ENCODE results near the gene ANKRD13A.

Gene ANKRD13A

DNA sequence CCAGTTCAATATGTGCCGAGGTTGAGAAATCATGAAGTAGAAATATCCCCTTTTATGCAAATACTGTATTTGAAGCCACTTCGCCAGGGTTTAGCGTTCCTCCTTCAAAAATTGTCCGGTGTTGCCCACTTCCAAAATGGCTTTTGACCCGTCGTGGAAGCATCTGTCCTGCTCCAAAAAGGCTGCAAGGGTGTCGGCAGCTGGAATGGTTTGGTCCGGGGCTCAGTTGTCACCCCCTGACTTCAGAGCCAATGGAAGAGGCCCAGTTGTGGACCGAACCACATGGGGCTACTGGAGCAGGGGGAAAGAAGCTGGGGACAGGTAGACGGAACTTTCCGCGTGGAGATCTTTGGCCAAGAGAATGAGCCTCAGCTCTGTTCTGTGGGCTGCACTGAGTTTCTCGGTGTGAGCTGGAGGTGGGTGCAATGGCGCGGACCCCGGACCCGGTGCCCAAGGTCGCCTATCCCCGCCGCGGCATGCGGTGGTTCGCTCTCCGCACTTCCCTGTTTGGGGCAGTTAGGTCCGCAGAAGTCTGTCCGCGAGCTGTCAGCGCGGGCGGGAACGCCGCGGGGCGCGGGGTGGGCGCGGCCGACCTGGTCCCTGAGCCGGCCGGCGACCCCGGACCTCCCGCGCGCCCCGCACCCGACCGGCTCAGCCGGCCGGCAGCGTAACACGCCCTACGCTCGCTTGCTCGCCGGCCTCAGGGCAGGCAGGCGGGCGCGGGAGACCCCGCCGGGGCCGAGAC, at the start of gene ANKRD13A:
Gene ANKRD13A (plus strand): TSS at position 527 of the 745 bp plus-strand sequence. CDS start 259 bp downstream, outside the sequence.
- DNase-seq: peak; percentile 86 to 93

DNA sequence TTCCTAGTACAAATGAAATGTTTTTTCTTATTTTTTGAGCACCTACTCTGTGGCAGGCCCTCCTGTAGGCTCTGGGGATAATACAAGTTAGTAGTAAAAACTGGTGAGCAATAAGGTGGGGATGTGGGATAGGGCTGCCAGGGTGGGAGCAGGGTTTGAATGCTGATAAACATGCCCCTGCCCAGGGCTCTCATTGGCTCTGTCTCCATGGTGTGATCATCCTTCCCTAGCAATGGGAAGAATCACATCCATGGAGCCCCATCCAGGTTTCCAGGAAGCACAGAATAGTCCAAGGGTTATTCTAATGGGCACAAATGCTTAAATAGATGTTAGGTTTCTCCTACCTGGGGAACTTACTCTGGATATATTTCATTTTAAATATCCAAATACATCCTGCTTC, 48.6 kb upstream of the ANKRD13A start:
- no peak for DNase-seq

DNA sequence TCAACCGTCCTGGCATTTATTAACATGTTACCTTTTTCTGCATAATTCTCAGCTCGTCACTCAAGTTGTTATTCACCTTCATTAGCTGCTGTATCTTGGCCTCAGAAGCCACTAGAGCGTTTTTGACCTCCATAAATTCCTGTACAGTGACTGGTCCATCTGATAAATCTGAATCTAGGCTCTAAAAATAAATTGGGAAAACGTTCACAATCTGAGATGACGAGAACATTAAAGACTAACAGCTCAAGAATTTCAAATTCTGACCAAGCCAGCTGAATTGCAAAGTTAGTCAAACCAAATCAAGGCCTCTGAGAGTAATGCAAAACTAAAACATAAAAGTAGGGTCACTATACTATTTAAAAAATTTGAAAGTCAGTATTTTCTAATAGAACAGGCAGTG, 48.1 kb upstream of the ANKRD13A start:
- no peak for DNase-seq

GRCh38 chr12:109951751-109952150, 47.5 kb upstream of the ANKRD13A start:
- peak in 1 of 2 experiments; percentile 27 for DNase-seq

DNA sequence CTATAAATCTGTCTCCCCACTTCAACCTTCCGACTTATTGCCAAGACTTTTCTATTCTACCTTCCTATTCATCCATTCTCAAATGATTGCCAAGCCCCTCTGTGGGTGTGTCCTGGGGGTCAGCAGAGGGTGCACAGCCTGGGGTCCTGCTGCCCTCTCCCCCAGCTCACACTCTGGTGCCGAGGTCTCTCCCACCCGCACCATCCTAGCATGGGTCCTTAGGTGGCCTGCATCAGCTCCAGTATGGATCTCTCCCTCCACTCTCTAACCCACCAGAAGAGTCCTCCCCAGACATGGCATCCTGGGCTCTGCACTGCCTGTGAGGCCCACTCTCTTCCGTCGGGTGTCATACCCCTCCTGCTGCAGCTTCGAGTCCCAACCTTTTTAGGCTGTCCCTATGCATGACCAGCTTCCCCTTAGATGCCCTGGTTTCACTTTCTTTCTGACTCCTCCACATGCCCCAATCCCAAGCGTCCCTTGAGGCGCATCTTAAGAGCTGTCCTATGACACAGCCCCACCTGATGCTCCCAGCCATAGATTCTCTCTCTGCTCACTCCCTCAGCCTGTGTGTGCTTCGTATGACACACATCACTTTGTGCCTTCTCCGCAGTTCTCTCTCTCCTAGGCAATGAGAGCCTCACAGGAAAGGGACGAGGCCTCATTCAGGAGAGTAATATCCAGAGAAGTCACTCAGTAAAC, 46.9 kb upstream of the ANKRD13A start:
- no peak for DNase-seq

DNA sequence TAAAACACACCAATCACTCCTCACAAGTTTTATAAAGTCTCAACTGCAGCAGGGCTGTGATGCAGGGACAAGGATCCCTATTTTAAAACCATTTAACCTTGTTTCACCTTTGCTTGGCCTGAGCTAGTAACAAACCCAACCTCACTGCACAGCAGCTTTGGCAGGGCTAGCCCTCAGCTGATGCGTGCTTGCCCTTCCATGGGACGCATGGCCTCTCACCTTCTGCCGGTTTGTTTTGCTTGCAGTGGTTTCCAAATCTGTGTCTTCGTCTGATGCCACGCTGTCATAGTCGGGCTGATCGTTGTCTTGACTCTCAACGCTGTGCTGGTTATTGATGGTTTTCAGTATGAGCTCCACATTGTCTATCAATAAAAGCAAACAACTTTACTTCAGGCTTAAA, 46.4 kb upstream of the ANKRD13A start:
- DNase-seq: no peak

DNA sequence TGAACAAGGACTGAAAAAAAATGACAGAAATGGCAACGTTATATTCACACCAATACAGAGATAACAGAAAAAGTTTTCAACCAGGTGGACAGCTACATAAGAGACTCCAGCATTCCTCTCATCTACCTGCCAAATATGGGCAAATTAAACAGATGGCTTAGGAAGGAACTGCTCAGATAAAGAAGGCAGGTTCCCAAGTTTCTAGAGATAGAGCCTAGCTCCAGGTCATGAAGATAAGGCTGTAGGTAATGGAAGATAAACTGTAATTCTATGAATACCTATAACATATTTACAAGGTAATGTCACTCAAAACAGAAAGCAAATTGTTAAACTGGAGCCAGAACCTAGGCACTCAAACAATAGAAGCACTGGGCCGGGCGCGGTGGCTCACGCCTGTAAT, 45.6 kb upstream of the ANKRD13A start:
- DNase-seq: no peak

GRCh38 chr12:109958374-109958773, 40.9 kb upstream of the ANKRD13A start:
- DNase-seq: no peak

DNA sequence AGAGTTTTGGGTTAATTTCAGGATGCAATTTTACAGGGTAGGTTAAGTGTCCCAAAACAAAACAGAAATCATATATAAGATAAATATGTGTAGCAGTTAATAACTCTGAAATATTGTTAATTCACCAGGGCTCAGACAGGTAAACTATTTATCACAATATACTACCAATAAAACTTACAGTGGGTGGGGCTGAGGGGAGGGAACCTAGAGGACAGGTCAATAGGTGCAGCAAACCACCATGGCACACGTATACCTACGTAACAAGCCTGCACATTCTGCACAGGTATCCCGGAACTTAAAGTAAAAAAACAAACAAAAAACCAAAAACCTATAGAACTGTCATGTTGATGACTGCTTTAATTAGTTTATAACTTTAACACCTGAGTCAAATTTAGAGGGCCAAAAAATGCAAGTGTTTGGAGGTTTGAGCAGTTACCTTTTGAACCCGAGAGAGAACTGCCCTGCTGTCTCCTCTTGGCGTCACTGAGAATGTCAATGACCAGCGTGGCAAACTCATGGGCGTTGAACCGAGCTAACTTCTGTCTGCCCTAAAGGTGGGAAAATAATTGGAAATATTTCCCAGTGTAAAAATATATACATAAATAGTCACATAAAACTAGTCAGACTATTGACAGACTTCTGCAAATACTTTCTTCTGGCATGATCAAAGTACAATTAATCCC, 39.7 kb upstream of the ANKRD13A start:
- no peak for DNase-seq

GRCh38 chr12:109961201-109961600, 38.0 kb upstream of the ANKRD13A start:
- DNase-seq: no peak

DNA sequence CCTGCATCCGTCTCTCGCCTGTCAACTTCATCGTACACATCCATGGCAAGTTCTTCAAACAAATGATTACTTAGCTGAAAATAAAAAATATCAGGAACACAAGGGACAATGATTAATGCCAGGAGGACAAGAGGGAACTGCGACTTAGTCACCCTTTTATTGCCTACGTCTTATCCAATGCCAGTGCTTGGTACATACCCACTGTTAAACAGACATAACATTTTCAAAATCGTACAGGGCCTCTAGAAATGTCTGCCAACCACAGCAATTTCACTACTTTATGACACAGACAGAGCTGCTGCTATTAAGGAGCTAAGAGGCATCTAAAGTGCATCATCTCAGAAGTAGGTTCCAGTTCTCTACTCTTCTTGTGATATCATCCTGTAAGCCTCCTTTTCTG, 37.6 kb upstream of the ANKRD13A start:
- no peak for DNase-seq

- DNase-seq: no peak
Measured at GRCh38 chr12:109962398-109962797, 36.8 kb upstream of the ANKRD13A start.

- no peak for DNase-seq
Measured at GRCh38 chr12:109963330-109963729, 35.9 kb upstream of the ANKRD13A start.

- DNase-seq: no peak
Measured at GRCh38 chr12:109963743-109964429, 35.3 kb upstream of the ANKRD13A start.

DNA sequence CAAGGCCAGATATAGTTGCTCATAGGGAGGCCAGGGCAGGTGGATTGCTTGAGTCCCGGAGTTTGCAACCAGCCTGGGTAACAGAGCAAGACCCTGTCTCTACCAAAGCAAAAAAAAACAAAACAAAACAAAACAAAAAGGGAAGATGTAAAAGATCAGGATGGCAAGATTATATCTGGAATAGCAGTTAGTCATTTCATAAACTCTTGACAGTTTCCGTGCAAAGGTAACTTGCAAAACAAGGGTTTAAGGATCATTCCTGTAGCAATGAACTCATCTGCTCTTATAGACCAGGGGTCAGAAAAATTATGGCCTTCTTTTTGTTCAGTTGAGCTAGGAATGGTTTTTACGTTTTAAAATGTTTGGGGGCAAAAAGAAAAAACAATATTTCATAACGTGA, 32.7 kb upstream of the ANKRD13A start:
- DNase-seq: no peak

- DNase-seq: no peak
Measured at GRCh38 chr12:109967383-109968031, 31.7 kb upstream of the ANKRD13A start.

- DNase-seq: no peak
Measured at GRCh38 chr12:109968032-109968420, 31.2 kb upstream of the ANKRD13A start.

DNA sequence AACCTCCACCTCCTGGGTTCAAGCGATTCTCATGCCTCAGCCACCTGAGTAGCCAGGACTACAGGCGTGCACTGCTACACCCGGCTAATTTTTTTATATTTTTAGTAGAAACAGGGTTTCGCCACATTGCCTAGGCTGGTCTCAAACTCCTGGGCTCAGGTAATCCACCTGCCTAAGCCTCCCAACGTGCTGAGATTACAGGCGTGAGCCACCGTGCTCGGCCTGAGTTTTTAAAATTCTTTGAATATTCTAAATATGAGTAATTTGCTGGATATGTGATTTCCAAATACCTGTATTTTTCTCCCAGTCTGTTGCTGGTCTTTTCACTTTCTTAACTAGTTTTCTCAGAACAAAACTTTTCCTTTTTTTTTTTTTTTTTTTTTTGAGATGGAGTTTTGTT, 30.4 kb upstream of the ANKRD13A start:
- DNase-seq: no peak

DNA sequence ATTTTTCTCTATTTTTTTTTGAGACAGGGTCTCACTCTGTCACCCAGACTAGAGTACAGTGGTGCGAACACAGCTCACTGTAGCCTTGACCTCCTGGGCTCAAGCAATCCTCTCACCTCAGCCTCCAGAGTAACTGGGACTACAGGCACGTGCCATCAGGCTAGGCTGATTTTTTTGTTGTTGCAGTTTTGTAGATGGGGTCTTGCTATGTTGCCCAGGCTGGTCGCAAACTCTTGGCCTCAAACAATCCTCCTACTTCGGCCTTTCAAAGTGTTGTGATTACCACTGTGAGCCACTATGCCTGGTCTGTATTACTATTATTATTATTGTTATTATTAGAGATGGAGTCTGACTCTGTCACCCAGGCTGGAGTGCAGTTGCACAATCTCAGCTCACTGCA, 26.4 kb upstream of the ANKRD13A start:
- DNase-seq: no peak

DNA sequence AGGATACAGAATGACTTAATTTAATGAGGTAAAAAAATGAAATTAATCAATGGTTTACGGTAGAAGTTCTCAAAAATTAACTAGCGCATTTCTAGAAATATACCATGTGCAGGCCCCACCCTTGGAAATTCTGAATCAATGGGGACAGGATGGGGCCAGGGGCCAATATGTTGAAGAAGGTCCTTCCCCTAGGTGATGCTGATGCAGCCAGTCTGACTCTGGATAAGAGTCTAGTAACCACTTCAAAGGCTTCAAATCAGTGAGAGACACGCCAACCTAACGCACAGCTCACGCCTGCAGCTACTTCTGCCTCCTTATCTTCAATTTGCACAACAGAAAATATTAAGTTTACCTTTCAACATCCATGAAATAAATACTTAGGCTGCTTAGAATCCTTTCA, 17.9 kb upstream of the ANKRD13A start:
- no peak for DNase-seq

GRCh38 chr12:109982210-109982609, 17.0 kb upstream of the ANKRD13A start:
- DNase-seq: no peak

GRCh38 chr12:109983432-109984142, 15.6 kb upstream of the ANKRD13A start:
- DNase-seq: no peak

Data from NCI-H2081 (cell line).